GM12878 (cell line): ENCODE results near the gene GFRA1. TPM values are rescaled to one million over a fixed set of nuclear protein-coding genes. Genes with fewer than 3 reads are reported as not detected.

Experiments
- ATAC-seq: fragments of 200-7000 bp; cut with Tn5 transposase; 3 replicates; pipeline ENCODE4 v1.9.1; 2020; ENCODE audit warnings: mild to moderate bottlenecking, moderate library complexity
- BruUV-seq: library from RNA; stranded (reverse); fragments of 400-500 nt; replicated peaks from 2 replicates; lab custom pipeline; 2021; lab: Mats Ljungman, UMichigan
- CTCF ChIA-PET: fragments of 300-600 bp; sonication (Branson Sonifier 250); formaldehyde crosslinking; extraction: SDS; loops from one replicate; lab custom pipeline; 2021; ENCODE audit warnings: inconsistent platforms; lab: Yijun Ruan, JAX
- POLR2A ChIA-PET: fragments of 350-600 bp; formaldehyde crosslinking; extraction: SDS; loops from one replicate; lab custom pipeline; 2021; ENCODE audit warnings: inconsistent platforms; lab: Charles Lee
- RAD21 ChIA-PET: fragments of 300-600 bp; sonication (Branson Sonifier 250); formaldehyde crosslinking; loops from one replicate; lab custom pipeline; 2023; ENCODE audit warnings: antibody characterized with exemption; ENCODE audit not compliant: unreplicated experiment; lab: Charles Lee
- SMC1A ChIA-PET: fragments of 300-600 bp; sonication (Branson Sonifier 250); formaldehyde crosslinking; loops from one replicate; lab custom pipeline; 2023; ENCODE audit not compliant: unreplicated experiment, uncharacterized antibody; lab: Charles Lee
- DNase-seq: peaks from one replicate; pipeline ENCODE4 v3.0.0-alpha.2; 2011; ENCODE audit warnings: low read depth, low spot score
- FAIRE-seq: peaks from 3 replicates; lab custom pipeline; 2011; peaks lifted over from hg19 to GRCh38; lab: Jason Lieb, UNC
- H2AFZ ChIP-seq: 2 replicates; pipeline ENCODE4 v1.6.0; 2011; ENCODE audit warnings: low read depth, low read length, control low read depth; ENCODE audit not compliant: control insufficient read depth
- H3K27ac ChIP-seq: 2 replicates; pipeline ENCODE4 v1.5.1; 2011; ENCODE audit warnings: control low read depth; ENCODE audit not compliant: control insufficient read depth, insufficient read depth
- H3K27me3 ChIP-seq, 2 experiments: replicated peaks in 1 of 2; 2 replicates each; pipeline versions ENCODE4 v1.6.0 to v1.6.1; 2011; ENCODE audit warnings: low read length in 1 of 2; ENCODE audit not compliant: control insufficient read depth in 2 of 2, insufficient read depth in 2 of 2
- H3K36me3 ChIP-seq, 2 experiments: 2 replicates each; pipeline ENCODE4 v1.5.1; 2011; ENCODE audit warnings: low read length in 1 of 2; ENCODE audit not compliant: control insufficient read depth in 2 of 2, insufficient read depth in 2 of 2
- H3K4me1 ChIP-seq: 2 replicates; pipeline ENCODE4 v1.6.1; 2011; ENCODE audit warnings: mild to moderate bottlenecking, low read length, moderate library complexity, mixed read lengths; ENCODE audit not compliant: control insufficient read depth, insufficient read depth
- H3K4me2 ChIP-seq: 2 replicates; pipeline ENCODE4 v1.6.0; 2011; ENCODE audit warnings: control low read depth; ENCODE audit not compliant: control insufficient read depth, insufficient read depth
- H3K4me3 ChIP-seq: fragments of 200-600 bp; sonication (generic); 2 replicates; pipeline ENCODE4 v1.5.1; 2016
- H3K79me2 ChIP-seq: 2 replicates; pipeline ENCODE4 v1.6.0; 2011; ENCODE audit warnings: low read length; ENCODE audit not compliant: control insufficient read depth, insufficient read depth
- H3K9ac ChIP-seq: 2 replicates; pipeline ENCODE4 v1.8.0; 2011; ENCODE audit warnings: low read length, control low read depth, mixed read lengths; ENCODE audit not compliant: control insufficient read depth, insufficient read depth
- H3K9me3 ChIP-seq: replicated peaks from 3 replicates; pipeline ENCODE4 v1.5.1; 2011; ENCODE audit warnings: mild to moderate bottlenecking, low read length; ENCODE audit not compliant: control insufficient read depth, insufficient read depth
- H4K20me1 ChIP-seq: 2 replicates; pipeline ENCODE4 v1.6.0; 2011; ENCODE audit not compliant: control insufficient read depth, insufficient read depth
- CHD4 ChIP-seq: fragments of 200-600 bp; sonication (generic); IDR thresholded peaks from 2 replicates; pipeline ENCODE4 v1.6.1; 2016; ENCODE audit warnings: mild to moderate bottlenecking
- CUX1 ChIP-seq: IDR thresholded peaks from 2 replicates; pipeline ENCODE4 v1.6.1; 2012; ENCODE audit warnings: improper control_type of control experiment, low read depth, low read length; ENCODE audit not compliant: insufficient replicate concordance
- E2F8 ChIP-seq: fragments of 450-650 bp; IDR thresholded peaks from 2 replicates; pipeline ENCODE4 v1.6.1; 2018; ENCODE audit warnings: mild to moderate bottlenecking, low read depth, moderate library complexity; ENCODE audit not compliant: partially characterized antibody
- FOXK2 ChIP-seq: fragments of 450-650 bp; IDR thresholded peaks from 2 replicates; pipeline ENCODE4 v1.6.1; 2017; ENCODE audit warnings: mild to moderate bottlenecking, moderate library complexity
- FOXM1 ChIP-seq: IDR thresholded peaks from 2 replicates; pipeline ENCODE4 v1.6.1; 2012; ENCODE audit warnings: low read depth, mild to moderate bottlenecking, inconsistent platforms, low read length, moderate library complexity
- IKZF1 ChIP-seq: fragments of 450-650 bp; conservative IDR thresholded peaks from 2 replicates; pipeline ENCODE4 v1.6.1; 2017; ENCODE audit warnings: antibody characterized with exemption, mild to moderate bottlenecking
- IRF4 ChIP-seq: IDR thresholded peaks from 2 replicates; pipeline ENCODE4 v1.6.1; 2011; ENCODE audit warnings: low read depth, low read length
- NR2C2 ChIP-seq: IDR thresholded peaks from 2 replicates; pipeline ENCODE4 v1.6.1; 2011; ENCODE audit warnings: borderline replicate concordance, low read depth; ENCODE audit not compliant: control insufficient read depth, insufficient read length
- ZNF384 ChIP-seq: IDR thresholded peaks from 2 replicates; pipeline ENCODE4 v1.6.1; 2012; ENCODE audit warnings: low read depth, mild to moderate bottlenecking, low read length, improper control_type of control experiment, borderline replicate concordance
- ZSCAN29 ChIP-seq: fragments of 450-650 bp; IDR thresholded peaks from 2 replicates; pipeline ENCODE4 v1.6.1; 2017; ENCODE audit warnings: mild to moderate bottlenecking, moderate library complexity
- WGBS: methylation state at CpG from one replicate; pipeline ENCODE4 v1.1.6; 2016; ENCODE audit warnings: low lambda C conversion rate; ENCODE audit not compliant: insufficient replicate concordance, insufficient coverage; ENCODE audit errors: missing lambda C conversion rate; 5-methylcytosine and 5-hydroxymethylcytosine counted together
- in situ Hi-C: fragments of 300-500 bp; cut with MboI; formaldehyde crosslinking; loops from 9 replicates; pipeline ENCODE4 v1.14.3; 2018; ENCODE audit warnings: mixed read lengths
- intact Hi-C: fragments of 100-400 bp; cut with micrococcal nuclease; formaldehyde crosslinking; loops from one replicate; pipeline ENCODE4 v1.14.2; 2022; ENCODE audit not compliant: unreplicated experiment
- polyA plus RNA-seq, 11 experiments: library from polyadenylated mRNA; depleted of rRNA in 4 of 11; unstranded in 6 of 11; stranded (reverse) in 5 of 11; fragments of >200 nt; fragmentation: Nextera tagmentation in 4 of 11; fragmentation: Illumina TruSeq in 1 of 11; extraction: Ambion mirVana in 4 of 11; extraction: Trizol in 1 of 11; gene quantifications; 1 replicate in 1 of 11; 2 replicates in 10 of 11; pipeline versions ENCODE4 v1.2.1 to v1.2.3, GENCODE V29; 2011 to 2016; ENCODE audit warnings: inconsistent platforms in 2 of 11, missing spikeins in 2 of 11, low read depth in 1 of 11
- total RNA-seq, 4 experiments: library from RNA; depleted of rRNA in 3 of 4; stranded (reverse); fragments of >200 nt in 3 of 4; fragmentation: Illumina TruSeq in 1 of 4; extraction: Trizol in 1 of 4; gene quantifications; 2 replicates each; pipeline versions ENCODE4 v1.2.1 to v1.2.3, GENCODE V29; 2013 to 2021
- TF ChIP-seq, protein P1 (sequence below): fragments of 150-350 bp; IDR thresholded peaks from 2 replicates; pipeline ENCODE4 v1.6.1; 2014; ENCODE audit warnings: mild to moderate bottlenecking, low read depth, low read length
- TF ChIP-seq, protein P2 (sequence below): fragments of 450-650 bp; conservative IDR thresholded peaks from 2 replicates; pipeline ENCODE4 v1.6.1; 2017; ENCODE audit warnings: mild to moderate bottlenecking, moderate library complexity

GFRA1 gene
- total and polyA plus RNA-seq, 10 of the 15 experiments (the other 5 are each of a cell fraction or from before 2014, with no cell fraction given) = 0.05 to 0.19 TPM; not detected in 8

- no peak for TF ChIP-seq CHD4
- TF ChIP-seq IRF4 = no peak
- no peak for TF ChIP-seq NR2C2
- TF ChIP-seq, protein P1, sequence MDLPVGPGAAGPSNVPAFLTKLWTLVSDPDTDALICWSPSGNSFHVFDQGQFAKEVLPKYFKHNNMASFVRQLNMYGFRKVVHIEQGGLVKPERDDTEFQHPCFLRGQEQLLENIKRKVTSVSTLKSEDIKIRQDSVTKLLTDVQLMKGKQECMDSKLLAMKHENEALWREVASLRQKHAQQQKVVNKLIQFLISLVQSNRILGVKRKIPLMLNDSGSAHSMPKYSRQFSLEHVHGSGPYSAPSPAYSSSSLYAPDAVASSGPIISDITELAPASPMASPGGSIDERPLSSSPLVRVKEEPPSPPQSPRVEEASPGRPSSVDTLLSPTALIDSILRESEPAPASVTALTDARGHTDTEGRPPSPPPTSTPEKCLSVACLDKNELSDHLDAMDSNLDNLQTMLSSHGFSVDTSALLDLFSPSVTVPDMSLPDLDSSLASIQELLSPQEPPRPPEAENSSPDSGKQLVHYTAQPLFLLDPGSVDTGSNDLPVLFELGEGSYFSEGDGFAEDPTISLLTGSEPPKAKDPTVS = no peak
- TF ChIP-seq CUX1 = no peak
These were observed 25.6 kb upstream of the GFRA1 start (continued) for GRCh38 chr10:116298586-116298985.

DNA sequence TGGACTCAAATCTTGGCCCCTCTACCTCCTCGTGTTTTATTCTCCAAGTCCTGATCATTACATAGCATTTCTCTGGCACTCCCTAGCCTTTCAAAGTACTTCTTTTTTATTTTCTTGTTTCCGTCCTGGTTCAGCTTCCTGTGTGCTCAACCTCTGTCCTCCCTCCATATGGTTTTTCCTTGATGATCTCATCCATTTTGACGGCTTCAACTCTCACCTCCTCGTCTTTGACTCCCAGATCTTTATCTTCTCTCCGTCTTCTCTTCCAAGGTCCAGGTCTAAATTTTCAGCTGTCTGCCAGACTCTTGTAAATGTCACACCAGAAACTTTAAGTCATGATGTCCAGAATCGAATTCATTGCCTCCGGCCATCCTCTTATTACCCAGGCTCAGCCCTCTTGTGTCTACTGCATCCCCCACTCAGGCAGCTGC is 23.3 kb upstream of the GFRA1 start:
- H4K20me1 ChIP-seq = no peaks in the 10 kb centered on the region
- ChIA-PET CTCF (no interaction called here), POLR2A (no interaction called here), RAD21 (no interaction called here), SMC1A (no interaction called here)
- FAIRE-seq (no peak), DNase-seq (no peak), ATAC-seq (no peak)
- no peaks in the 10 kb centered on the region for H3K9me3 ChIP-seq
- no peaks in the 10 kb centered on the region for H3K36me3 ChIP-seq
- in situ Hi-C loops (no loop called here), intact Hi-C loops (no loop called here)
- no peak overlapping the region for H3K9ac ChIP-seq
- H3K4me1 ChIP-seq = no peaks in the 10 kb centered on the region
- no peaks in the 10 kb centered on the region for H3K79me2 ChIP-seq
- WGBS = 26% methylated on average over 7 of the region's 7 CpGs
- no TSS peak for BruUV-seq
- H3K4me3 ChIP-seq = no peak overlapping the region
- H3K4me2 ChIP-seq = no peak overlapping the region
- no peak overlapping the region for H2AFZ ChIP-seq
- no peak overlapping the region for H3K27ac ChIP-seq
- H3K27me3 ChIP-seq = no peaks in the 10 kb centered on the region
- TF ChIP-seq FOXK2 (no peak), ZSCAN29 (no peak), FOXM1 (no peak), IKZF1 (no peak), E2F8 (no peak), ZNF384 (no peak)
- TF ChIP-seq, protein P2, sequence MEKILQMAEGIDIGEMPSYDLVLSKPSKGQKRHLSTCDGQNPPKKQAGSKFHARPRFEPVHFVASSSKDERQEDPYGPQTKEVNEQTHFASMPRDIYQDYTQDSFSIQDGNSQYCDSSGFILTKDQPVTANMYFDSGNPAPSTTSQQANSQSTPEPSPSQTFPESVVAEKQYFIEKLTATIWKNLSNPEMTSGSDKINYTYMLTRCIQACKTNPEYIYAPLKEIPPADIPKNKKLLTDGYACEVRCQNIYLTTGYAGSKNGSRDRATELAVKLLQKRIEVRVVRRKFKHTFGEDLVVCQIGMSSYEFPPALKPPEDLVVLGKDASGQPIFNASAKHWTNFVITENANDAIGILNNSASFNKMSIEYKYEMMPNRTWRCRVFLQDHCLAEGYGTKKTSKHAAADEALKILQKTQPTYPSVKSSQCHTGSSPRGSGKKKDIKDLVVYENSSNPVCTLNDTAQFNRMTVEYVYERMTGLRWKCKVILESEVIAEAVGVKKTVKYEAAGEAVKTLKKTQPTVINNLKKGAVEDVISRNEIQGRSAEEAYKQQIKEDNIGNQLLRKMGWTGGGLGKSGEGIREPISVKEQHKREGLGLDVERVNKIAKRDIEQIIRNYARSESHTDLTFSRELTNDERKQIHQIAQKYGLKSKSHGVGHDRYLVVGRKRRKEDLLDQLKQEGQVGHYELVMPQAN = no peak
